ENCODE results near the gene PTPRE. TPM values are rescaled to one million over a fixed set of nuclear protein-coding genes. Genes with fewer than 3 reads are reported as not detected.

Gene PTPRE
- total and polyA plus RNA-seq, 8 donors, result 6.8 to 88.7 (median 9.3) TPM

DNA sequence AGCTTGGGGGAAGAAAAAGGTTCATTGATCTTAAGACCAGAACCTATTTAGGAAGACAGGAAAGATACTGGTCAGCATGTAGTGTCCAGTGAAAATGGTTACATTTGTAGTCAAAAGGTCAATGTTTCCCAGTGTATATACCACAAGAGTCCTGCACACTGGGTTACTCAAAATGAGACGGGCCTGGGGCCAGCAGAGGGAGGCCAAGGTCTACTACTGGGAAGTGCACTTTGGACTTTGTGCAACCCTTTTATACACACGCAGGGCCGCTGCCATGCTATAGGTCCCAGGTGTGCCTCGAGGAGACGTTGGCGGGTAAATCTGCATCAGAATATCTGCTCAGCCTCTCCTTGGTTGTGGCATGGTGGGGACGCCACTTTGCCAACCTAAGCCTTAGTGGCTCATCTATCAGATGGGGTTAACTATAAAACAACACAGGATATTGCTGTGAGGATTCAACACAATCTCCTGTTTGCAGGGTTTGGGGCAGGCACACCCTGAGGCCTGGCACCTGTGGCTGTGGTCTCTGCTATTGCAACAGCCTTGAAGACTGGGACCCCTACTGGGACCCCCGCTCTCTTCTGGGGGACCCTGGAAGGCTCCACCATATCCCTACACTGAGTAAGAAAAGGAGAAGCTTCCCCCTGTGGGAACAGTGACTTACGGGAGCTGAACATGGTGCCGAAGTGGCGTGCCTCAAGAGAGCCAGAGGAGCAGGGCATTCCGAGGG is 33.9 kb upstream of the PTPRE start:
- H3K4me1 ChIP-seq, result peaks cover 2 to 4% of the 10 kb centered on the region in 2 donors

DNA sequence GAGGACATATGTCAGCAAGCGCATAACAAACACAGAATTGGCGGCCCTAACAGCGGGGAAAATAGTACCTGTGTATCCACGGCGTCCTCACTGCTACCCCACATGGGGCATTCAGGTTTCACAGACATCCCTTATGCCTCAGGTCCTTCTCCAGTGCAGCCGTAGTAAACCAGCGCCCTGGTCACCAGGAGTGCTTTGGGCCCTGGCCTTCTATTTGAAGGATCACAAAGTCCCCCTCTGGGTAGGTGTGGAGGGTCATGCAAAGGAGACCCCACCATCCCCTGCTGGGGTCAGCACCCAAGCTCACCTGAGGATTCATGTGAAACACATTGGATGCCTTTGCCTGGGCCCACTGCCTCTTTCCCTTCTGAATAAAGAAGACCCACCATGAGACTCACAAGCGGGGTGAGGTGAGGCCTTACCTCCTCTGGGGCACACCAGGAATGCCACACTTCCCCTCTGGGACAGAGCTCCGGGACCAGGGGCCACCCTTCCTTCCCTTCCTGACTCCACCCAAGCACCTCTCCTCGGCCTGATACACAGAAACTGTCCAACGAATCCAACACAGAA is 32.9 kb upstream of the PTPRE start:
- Histone ChIP-seq H3K4me1 (peaks cover 4 to 12% of the 10 kb centered on the region in 2 donors), H3K36me3 (no peaks in the 10 kb centered on the region), H3K4me3 (no peak overlapping the region), H3K27ac (no peak overlapping the region), H3K27me3 (no peaks in the 10 kb centered on the region), H3K9me3 (peaks cover 0 to 3% of the 10 kb centered on the region in 2 donors)
- DNase-seq (no peak), ATAC-seq (no peak)
- intact Hi-C loops (cut with DNase I), result no loop called here
- TF ChIP-seq, protein P1, sequence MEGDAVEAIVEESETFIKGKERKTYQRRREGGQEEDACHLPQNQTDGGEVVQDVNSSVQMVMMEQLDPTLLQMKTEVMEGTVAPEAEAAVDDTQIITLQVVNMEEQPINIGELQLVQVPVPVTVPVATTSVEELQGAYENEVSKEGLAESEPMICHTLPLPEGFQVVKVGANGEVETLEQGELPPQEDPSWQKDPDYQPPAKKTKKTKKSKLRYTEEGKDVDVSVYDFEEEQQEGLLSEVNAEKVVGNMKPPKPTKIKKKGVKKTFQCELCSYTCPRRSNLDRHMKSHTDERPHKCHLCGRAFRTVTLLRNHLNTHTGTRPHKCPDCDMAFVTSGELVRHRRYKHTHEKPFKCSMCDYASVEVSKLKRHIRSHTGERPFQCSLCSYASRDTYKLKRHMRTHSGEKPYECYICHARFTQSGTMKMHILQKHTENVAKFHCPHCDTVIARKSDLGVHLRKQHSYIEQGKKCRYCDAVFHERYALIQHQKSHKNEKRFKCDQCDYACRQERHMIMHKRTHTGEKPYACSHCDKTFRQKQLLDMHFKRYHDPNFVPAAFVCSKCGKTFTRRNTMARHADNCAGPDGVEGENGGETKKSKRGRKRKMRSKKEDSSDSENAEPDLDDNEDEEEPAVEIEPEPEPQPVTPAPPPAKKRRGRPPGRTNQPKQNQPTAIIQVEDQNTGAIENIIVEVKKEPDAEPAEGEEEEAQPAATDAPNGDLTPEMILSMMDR (IDR thresholded peaks at IDR 0.05), result no peak

More for the DNA sequence above, 33.9 kb upstream of the PTPRE start:
- TF ChIP-seq, protein P1 (IDR thresholded peaks at IDR 0.05), result no peak
- no peaks in the 10 kb centered on the region for H3K27me3 ChIP-seq
- intact Hi-C loops (cut with DNase I), result no loop called here
- peaks cover 0 to 3% of the 10 kb centered on the region in 2 donors for H3K9me3 ChIP-seq
- H3K4me3 ChIP-seq, result no peak overlapping the region
- ATAC-seq, result peak; percentile 40
- peak in 1 of 4 donors; percentile 77 for DNase-seq
- no peaks in the 10 kb centered on the region for H3K36me3 ChIP-seq
- H3K27ac ChIP-seq, result no peak overlapping the region

DNA sequence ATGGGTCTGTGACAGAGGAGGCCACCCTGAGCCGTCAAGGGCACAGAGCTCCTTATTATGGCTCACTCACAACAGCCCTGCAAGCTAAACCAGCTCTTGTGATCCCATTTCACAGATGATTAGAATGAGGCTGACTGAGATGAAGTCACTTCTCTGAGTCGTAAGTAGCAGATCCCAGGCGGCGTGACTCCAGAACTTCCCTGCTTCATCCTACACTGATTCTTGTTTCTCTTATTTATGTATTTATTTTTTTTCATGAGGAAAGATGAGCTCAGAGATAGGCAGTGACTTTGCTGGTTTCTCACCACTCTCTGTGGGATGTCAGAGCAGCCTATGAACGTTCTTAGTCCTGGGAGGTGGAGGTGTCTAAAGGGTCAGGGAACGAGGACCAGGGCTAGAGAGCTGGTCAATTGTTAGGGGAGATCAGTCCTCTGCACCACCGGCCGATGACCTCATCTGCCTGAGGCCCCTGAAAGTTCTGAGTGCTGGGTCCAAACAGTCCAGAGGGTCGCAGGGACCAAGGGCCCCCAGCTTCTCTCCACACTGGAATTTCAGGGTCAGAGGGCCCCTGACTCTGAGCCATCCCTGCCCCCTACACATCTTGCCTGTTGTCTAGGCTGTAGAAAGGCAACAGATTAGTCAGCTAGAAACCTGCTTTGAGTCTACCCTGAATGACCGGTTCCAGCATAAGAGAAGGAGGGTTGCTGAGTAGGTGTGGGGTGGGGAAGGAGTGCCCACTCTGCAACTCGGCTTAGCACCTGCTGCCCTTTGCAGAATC is 32.0 kb upstream of the PTPRE start:
- DNase-seq (no peak), ATAC-seq (no peak)
- no peak overlapping the region for H3K27ac ChIP-seq
- H3K36me3 ChIP-seq, result no peaks in the 10 kb centered on the region
- no peaks in the 10 kb centered on the region for H3K27me3 ChIP-seq
- TF ChIP-seq, protein P1 (IDR thresholded peaks at IDR 0.05), result no peak
- no peak overlapping the region for H3K4me3 ChIP-seq
- peaks cover 4 to 21% of the 10 kb centered on the region in 2 donors for H3K4me1 ChIP-seq
- no peaks in the 10 kb centered on the region for H3K9me3 ChIP-seq
- intact Hi-C loops (cut with DNase I), result no loop called here

DNA sequence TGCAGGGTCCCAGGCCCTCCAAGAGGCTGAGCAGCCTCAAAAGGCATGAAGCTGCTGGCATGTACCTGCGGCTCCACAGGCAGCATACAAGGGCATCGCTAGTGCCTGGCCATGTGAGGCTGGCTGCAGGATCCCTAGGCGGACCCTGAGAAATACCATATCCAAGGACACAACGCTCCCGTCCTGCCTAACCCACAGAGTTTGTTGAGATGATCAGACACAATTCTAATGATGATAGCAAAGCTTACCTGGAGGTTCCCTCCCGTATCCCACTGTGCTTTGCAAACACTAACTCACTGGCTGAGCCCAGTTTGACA is 31.5 kb upstream of the PTPRE start:
- no peaks in the 10 kb centered on the region for H3K27me3 ChIP-seq
- no peak for DNase-seq
- no peak for ATAC-seq
- no peaks in the 10 kb centered on the region for H3K36me3 ChIP-seq
- no peak overlapping the region for H3K27ac ChIP-seq
- no peak overlapping the region for H3K4me3 ChIP-seq
- H3K9me3 ChIP-seq, result no peaks in the 10 kb centered on the region
- peaks cover 4 to 26% of the 10 kb centered on the region in 2 donors for H3K4me1 ChIP-seq
- TF ChIP-seq, protein P1 (IDR thresholded peaks at IDR 0.05), result no peak
- intact Hi-C loops (cut with DNase I), result no loop called here

DNA sequence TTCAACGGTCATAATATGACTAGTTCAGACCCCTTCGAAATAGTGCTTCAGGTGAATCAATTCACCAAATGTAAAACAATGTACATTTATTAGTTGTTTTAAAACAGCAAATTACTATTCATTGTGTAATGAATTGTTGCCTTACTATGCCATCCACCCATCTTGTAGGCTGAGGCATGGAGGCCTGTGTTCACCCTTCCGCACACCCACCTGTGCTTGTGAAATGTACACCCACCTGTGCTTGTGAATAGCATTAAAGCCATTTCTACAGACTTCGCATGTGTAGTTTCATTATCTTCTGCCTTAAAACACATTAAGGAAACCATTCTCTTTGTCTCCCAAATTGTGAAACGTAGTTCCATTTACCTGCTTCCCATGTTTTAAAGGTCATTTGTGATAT is 31.0 kb upstream of the PTPRE start:
- no peak for DNase-seq
- Histone ChIP-seq H3K27me3 (no peaks in the 10 kb centered on the region), H3K36me3 (no peaks in the 10 kb centered on the region), H3K27ac (no peak overlapping the region), H3K9me3 (no peaks in the 10 kb centered on the region), H3K4me3 (no peak overlapping the region), H3K4me1 (peaks cover 4 to 31% of the 10 kb centered on the region in 2 donors)
- ATAC-seq, result no peak
- TF ChIP-seq, protein P1 (IDR thresholded peaks at IDR 0.05), result no peak
- intact Hi-C loops (cut with DNase I), result no loop called here
